22Rv1 (cell line): ENCODE results near the gene RNF32.

ENCODE experiments used
- H3K27ac ChIP-seq: fragments of 450-650 bp; 2 replicates; pipeline ENCODE4 v1.5.1; 2017
- CTCF ChIP-seq: fragments of 450-650 bp; IDR thresholded peaks from 2 replicates; pipeline ENCODE4 v1.5.1; 2017; ENCODE audit warnings: mild to moderate bottlenecking
- ZFX ChIP-seq: fragments of 450-650 bp; IDR thresholded peaks from 2 replicates; pipeline ENCODE4 v1.6.1; 2017; ENCODE audit warnings: antibody characterized with exemption, borderline replicate concordance

Gene RNF32

GRCh38 chr7:156702399-156702798 is 61.8 kb downstream of the RNF32 start:
- no peak overlapping the region for H3K27ac ChIP-seq
- TF ChIP-seq CTCF, result no peak
- no peak for TF ChIP-seq ZFX

GRCh38 chr7:156703209-156703608 is 62.6 kb downstream of the RNF32 start:
- TF ChIP-seq ZFX (no peak), CTCF (no peak)

GRCh38 chr7:156703773-156704482 is 63.4 kb downstream of the RNF32 start:
- no peak overlapping the region for H3K27ac ChIP-seq

More at GRCh38 chr7:156703209-156703608, 62.6 kb downstream of the RNF32 start:
- H3K27ac ChIP-seq, result no peak overlapping the region

GRCh38 chr7:156722043-156722826 is 81.7 kb downstream of the RNF32 start:
- no peak overlapping the region for H3K27ac ChIP-seq
- TF ChIP-seq CTCF (no peak), ZFX (no peak)

More at GRCh38 chr7:156703773-156704482, 63.4 kb downstream of the RNF32 start:
- TF ChIP-seq ZFX (no peak), CTCF (no peak)

- peak overlapping the region; percentile 40 for H3K27ac ChIP-seq
- TF ChIP-seq ZFX, result no peak
- no peak for TF ChIP-seq CTCF
These were observed 84.5 kb downstream of the RNF32 start for GRCh38 chr7:156725073-156725472.

- TF ChIP-seq CTCF, result no peak
- no peak for TF ChIP-seq ZFX
- H3K27ac ChIP-seq, result 0 out of 2 replicates have a peak overlapping the region, but pooled peaks have one; percentile 40
These were observed 85.4 kb downstream of the RNF32 start for GRCh38 chr7:156725936-156726335.
